ENCODE measurements around the gene TEAD4. TPM values are rescaled to one million over a fixed set of nuclear protein-coding genes. Genes with fewer than 3 reads are reported as not detected.
A peak's percentile ranks its signal among the peaks of the same experiment; 100 is the strongest.

Gene TEAD4
- total RNA-seq, 4 donors from 2014 or later = 4.7 to 26.7 (median 25.0) TPM

GRCh38 chr12:2958432-2959191, 585 bp upstream of the TEAD4 start:
- Histone ChIP-seq H3K4me3 (peak overlapping the region; percentile 62 to 67), H3K27ac (peak overlapping the region; percentile 52 to 97 (median 88)), H3K4me1 (peaks cover 0 to 37% (median 12%) of the 10 kb centered on the region in 3 donors), H3K36me3 (no peaks in the 10 kb centered on the region), H3K27me3 (peaks cover 2% of the 10 kb centered on the region), H3K9me3 (no peaks in the 10 kb centered on the region)
- ATAC-seq = peak; percentile 72
- WGBS, 2 donors (ENCODE audit: low coverage in 1 of 2) = 0 to 4% methylated on average over 7 to 14 of the region's 48 CpGs
- no peak for TF ChIP-seq EP300 (IDR thresholded peaks at IDR 0.05)
- peak in 1 of 2 donors; percentile 20 for TF ChIP-seq POLR2A (IDR thresholded peaks at IDR 0.05)
- TF ChIP-seq POLR2AphosphoS5 (IDR thresholded peaks at IDR 0.05) = peak; percentile 14

- peaks cover 6% of the 10 kb centered on the region for H3K27me3 ChIP-seq
- TF ChIP-seq POLR2A (IDR thresholded peaks at IDR 0.05) (peak in 1 of 2 donors; percentile 30), EP300 (IDR thresholded peaks at IDR 0.05) (no peak), CTCF (IDR thresholded peaks at IDR 0.05) (no peak), POLR2AphosphoS5 (IDR thresholded peaks at IDR 0.05) (peak; percentile 75)
- peak overlapping the region; percentile 62 to 67 for H3K4me3 ChIP-seq
- H3K27ac ChIP-seq = peak overlapping the region; percentile 24 to 97 (median 88)
- no peaks in the 10 kb centered on the region for H3K36me3 ChIP-seq
- peak; percentile 66 for ATAC-seq
- H3K9me3 ChIP-seq = no peaks in the 10 kb centered on the region
- H3K4me1 ChIP-seq = peaks cover 0 to 37% (median 12%) of the 10 kb centered on the region in 3 donors
- WGBS, 2 donors (ENCODE audit: low coverage in 1 of 2) = 0 to 10% methylated on average over 18 to 33 of the region's 104 CpGs
Observed at GRCh38 chr12:2959505-2960389, 550 bp downstream of the TEAD4 start.

- no peak for ATAC-seq
Observed at GRCh38 chr12:2960390-2960956, 1.3 kb downstream of the TEAD4 start.

GRCh38 chr12:2960996-2961616, 1.9 kb downstream of the TEAD4 start:
- Histone ChIP-seq H3K36me3 (no peaks in the 10 kb centered on the region), H3K27ac (peak overlapping the region in 3 of 4 donors; percentile 85 to 97 (median 92)), H3K4me1 (peaks cover 0 to 37% (median 12%) of the 10 kb centered on the region in 3 donors), H3K9me3 (no peaks in the 10 kb centered on the region), H3K4me3 (peak overlapping the region in 1 of 2 donors; percentile 67), H3K27me3 (peaks cover 6% of the 10 kb centered on the region)
- TF ChIP-seq POLR2A (IDR thresholded peaks at IDR 0.05) (no peak), CTCF (IDR thresholded peaks at IDR 0.05) (no peak), EP300 (IDR thresholded peaks at IDR 0.05) (no peak), POLR2AphosphoS5 (IDR thresholded peaks at IDR 0.05) (no peak)
- ATAC-seq = no peak
- 67 to 95% methylated on average over 4 of the region's 10 CpGs for WGBS, 2 donors (ENCODE audit: low coverage in 1 of 2)

More at GRCh38 chr12:2960390-2960956, 1.3 kb downstream of the TEAD4 start:
- peak overlapping the region; percentile 62 to 67 for H3K4me3 ChIP-seq
- peaks cover 6% of the 10 kb centered on the region for H3K27me3 ChIP-seq
- no peaks in the 10 kb centered on the region for H3K36me3 ChIP-seq
- 33 to 39% methylated on average over 5 to 11 of the region's 18 CpGs for WGBS, 2 donors (ENCODE audit: low coverage in 1 of 2)
- peaks cover 0 to 37% (median 12%) of the 10 kb centered on the region in 3 donors for H3K4me1 ChIP-seq
- TF ChIP-seq CTCF (IDR thresholded peaks at IDR 0.05) (no peak), POLR2AphosphoS5 (IDR thresholded peaks at IDR 0.05) (no peak)
- H3K27ac ChIP-seq = peak overlapping the region in 3 of 4 donors; percentile 85 to 97 (median 92)
- H3K9me3 ChIP-seq = no peaks in the 10 kb centered on the region
